SU-DHL-6 (cell line): ENCODE measurements around the gene CCM2.

ENCODE experiments used
- H2AFZ ChIP-seq: fragments of 200-600 bp; sonication (generic); 2 replicates; pipeline ENCODE4 v1.6.1; 2014; ENCODE audit warnings: low read depth, mild to moderate bottlenecking, moderate library complexity, mixed read lengths, antibody characterized with exemption, low read length; ENCODE audit not compliant: severe bottlenecking
- H3F3A ChIP-seq: fragments of 200-600 bp; shearing (Covaris generic); 2 replicates; pipeline ENCODE4 v1.6.0; 2016; ENCODE audit warnings: antibody characterized with exemption, mild to moderate bottlenecking; ENCODE audit not compliant: insufficient read depth
- H3K27ac ChIP-seq: fragments of 200-600 bp; sonication (generic); 2 replicates; pipeline ENCODE4 v1.5.1; 2016; ENCODE audit warnings: low read depth, mild to moderate bottlenecking, low read length, moderate library complexity, mixed read lengths
- H3K27me3 ChIP-seq: fragments of 200-600 bp; sonication (generic), shearing (Covaris generic); 2 replicates; pipeline ENCODE4 v1.6.0; 2014; ENCODE audit warnings: mild to moderate bottlenecking, low read length
- H3K36me3 ChIP-seq: fragments of 200-600 bp; sonication (generic); 2 replicates; pipeline ENCODE4 v1.6.1; 2014; ENCODE audit warnings: mild to moderate bottlenecking, low read length, mixed read lengths
- H3K4me2 ChIP-seq: fragments of 300-600, 200-600 bp; shearing (Covaris generic), sonication (generic); 2 replicates; pipeline ENCODE4 v1.6.0; 2014; ENCODE audit warnings: low read length, low read depth, mild to moderate bottlenecking; ENCODE audit not compliant: poor library complexity, severe bottlenecking
- H3K4me3 ChIP-seq: fragments of 200-600 bp; sonication (generic); 2 replicates; pipeline ENCODE4 v1.5.1; 2014; ENCODE audit warnings: antibody characterized with exemption, low read length, mild to moderate bottlenecking, mixed read lengths; ENCODE audit not compliant: insufficient read depth, poor library complexity, severe bottlenecking
- H3K79me2 ChIP-seq: fragments of 200-600 bp; sonication (generic); 2 replicates; pipeline ENCODE4 v1.6.1; 2014; ENCODE audit warnings: mild to moderate bottlenecking, low read length, moderate library complexity; ENCODE audit not compliant: insufficient read depth
- H3K9ac ChIP-seq: fragments of 200-600 bp; sonication (generic); 2 replicates; pipeline ENCODE4 v1.7.0; 2014; ENCODE audit warnings: mild to moderate bottlenecking, low read length
- H3K9me2 ChIP-seq: fragments of 200-600 bp; sonication (generic); replicated peaks from 2 replicates; pipeline ENCODE4 v1.6.1; 2014; ENCODE audit warnings: low read length; ENCODE audit not compliant: insufficient read depth
- H3K9me3 ChIP-seq: fragments of 200-600 bp; sonication (generic); 2 replicates; pipeline ENCODE4 v1.6.1; 2014; ENCODE audit warnings: low read length, mixed read lengths; ENCODE audit not compliant: insufficient read depth
- H4K20me1 ChIP-seq: fragments of 200-600 bp; sonication (generic); 2 replicates; pipeline ENCODE4 v1.6.1; 2014; ENCODE audit warnings: low read depth, mild to moderate bottlenecking, antibody characterized with exemption, low read length, moderate library complexity, mixed read lengths
- CTCF ChIP-seq: fragments of 200-600 bp; sonication (generic); IDR thresholded peaks from one replicate; pipeline ENCODE4 v1.5.1; 2017; ENCODE audit warnings: antibody characterized with exemption, mild to moderate bottlenecking, low read length, moderate library complexity; ENCODE audit not compliant: insufficient read depth, poor library complexity, severe bottlenecking
- EZH2phosphoT487 ChIP-seq: fragments of 200-600 bp; sonication (generic), shearing (Covaris generic); conservative IDR thresholded peaks from 2 replicates; pipeline ENCODE4 v1.6.1; 2018; ENCODE audit warnings: mild to moderate bottlenecking, antibody characterized with exemption, low read length, moderate library complexity, mixed read lengths

Gene CCM2

GRCh38 chr7:45075871-45076796 lies 76.1 kb downstream of the CCM2 start:
- Histone ChIP-seq H3K27ac (no peak overlapping the region), H3K9me3 (no peaks in the 10 kb centered on the region), H3K9me2 (no peaks in the 10 kb centered on the region), H4K20me1 (no peaks in the 10 kb centered on the region), H3K79me2 (no peaks in the 10 kb centered on the region), H3K9ac (no peak overlapping the region), H3K36me3 (no peaks in the 10 kb centered on the region), H2AFZ (no peak overlapping the region), H3K4me2 (no peak overlapping the region), H3K27me3 (no peaks in the 10 kb centered on the region), H3F3A (no peaks in the 10 kb centered on the region), H3K4me3 (no peak overlapping the region)
- TF ChIP-seq CTCF (no peak), EZH2phosphoT487 (no peak)

- no peak overlapping the region for H3K4me3 ChIP-seq
- no peak overlapping the region for H3K4me2 ChIP-seq
- H4K20me1 ChIP-seq = no peaks in the 10 kb centered on the region
- no peaks in the 10 kb centered on the region for H3K36me3 ChIP-seq
- H3F3A ChIP-seq = no peaks in the 10 kb centered on the region
- no peaks in the 10 kb centered on the region for H3K9me3 ChIP-seq
- no peak overlapping the region for H3K9ac ChIP-seq
- no peak overlapping the region for H2AFZ ChIP-seq
- H3K27me3 ChIP-seq = no peaks in the 10 kb centered on the region
- H3K79me2 ChIP-seq = no peaks in the 10 kb centered on the region
- H3K27ac ChIP-seq = no peak overlapping the region
- no peaks in the 10 kb centered on the region for H3K9me2 ChIP-seq
- TF ChIP-seq EZH2phosphoT487 (no peak), CTCF (no peak)
These were observed 76.9 kb downstream of the CCM2 start for GRCh38 chr7:45076946-45077345.

GRCh38 chr7:45077579-45077978 lies 77.6 kb downstream of the CCM2 start:
- no peaks in the 10 kb centered on the region for H3F3A ChIP-seq
- no peak overlapping the region for H3K4me2 ChIP-seq
- H4K20me1 ChIP-seq = no peaks in the 10 kb centered on the region
- H3K79me2 ChIP-seq = no peaks in the 10 kb centered on the region
- no peaks in the 10 kb centered on the region for H3K9me2 ChIP-seq
- H2AFZ ChIP-seq = no peak overlapping the region
- H3K27ac ChIP-seq = no peak overlapping the region
- H3K27me3 ChIP-seq = no peaks in the 10 kb centered on the region
- no peak for TF ChIP-seq CTCF
- TF ChIP-seq EZH2phosphoT487 = no peak
- H3K9me3 ChIP-seq = no peaks in the 10 kb centered on the region
- H3K4me3 ChIP-seq = no peak overlapping the region
- no peak overlapping the region for H3K9ac ChIP-seq
- H3K36me3 ChIP-seq = no peaks in the 10 kb centered on the region
